Measurements from ENCODE around the gene NHEJ1.

DNA sequence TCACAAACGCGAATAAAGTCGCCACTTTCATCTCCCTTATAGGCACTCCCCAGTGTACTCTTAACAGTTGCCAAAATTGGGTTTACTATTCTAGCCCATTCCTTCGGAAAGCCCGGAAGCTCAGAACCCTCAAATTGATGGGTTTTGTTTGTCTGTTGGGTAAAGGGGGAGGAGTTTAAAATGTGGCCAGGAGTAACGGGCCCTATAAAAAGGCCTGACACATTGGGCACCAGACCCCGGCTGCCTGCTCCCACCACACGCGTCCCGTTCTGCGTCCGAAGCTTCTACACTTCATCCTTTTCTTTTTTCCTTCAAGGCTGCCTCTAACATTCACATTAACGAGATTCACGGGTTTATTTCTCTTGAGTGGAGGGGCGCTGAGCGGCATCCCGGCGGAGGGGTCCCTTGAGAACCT lies 837 bp downstream of the NHEJ1 start:
- TF ChIP-seq, protein P1, sequence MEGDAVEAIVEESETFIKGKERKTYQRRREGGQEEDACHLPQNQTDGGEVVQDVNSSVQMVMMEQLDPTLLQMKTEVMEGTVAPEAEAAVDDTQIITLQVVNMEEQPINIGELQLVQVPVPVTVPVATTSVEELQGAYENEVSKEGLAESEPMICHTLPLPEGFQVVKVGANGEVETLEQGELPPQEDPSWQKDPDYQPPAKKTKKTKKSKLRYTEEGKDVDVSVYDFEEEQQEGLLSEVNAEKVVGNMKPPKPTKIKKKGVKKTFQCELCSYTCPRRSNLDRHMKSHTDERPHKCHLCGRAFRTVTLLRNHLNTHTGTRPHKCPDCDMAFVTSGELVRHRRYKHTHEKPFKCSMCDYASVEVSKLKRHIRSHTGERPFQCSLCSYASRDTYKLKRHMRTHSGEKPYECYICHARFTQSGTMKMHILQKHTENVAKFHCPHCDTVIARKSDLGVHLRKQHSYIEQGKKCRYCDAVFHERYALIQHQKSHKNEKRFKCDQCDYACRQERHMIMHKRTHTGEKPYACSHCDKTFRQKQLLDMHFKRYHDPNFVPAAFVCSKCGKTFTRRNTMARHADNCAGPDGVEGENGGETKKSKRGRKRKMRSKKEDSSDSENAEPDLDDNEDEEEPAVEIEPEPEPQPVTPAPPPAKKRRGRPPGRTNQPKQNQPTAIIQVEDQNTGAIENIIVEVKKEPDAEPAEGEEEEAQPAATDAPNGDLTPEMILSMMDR (IDR thresholded peaks at IDR 0.05): no peak
- TF ChIP-seq POLR2A (IDR thresholded peaks at IDR 0.05): no peak

All from heart left ventricle (tissue), 13 donors.